NCI-H345 treated with DMSO at 0.1 percent for 48 hours (cell line): ENCODE data around the gene MMAB.
A peak's percentile ranks its signal among the peaks of the same experiment; 100 is the strongest.

Experiments used
- DNase-seq: peaks from one replicate; lab custom pipeline; 2025; ENCODE audit not compliant: unreplicated experiment; lab: John Stamatoyannopoulos, UW

MMAB gene

GRCh38 chr12:109586385-109587296 is 13.3 kb upstream of the MMAB start:
- DNase-seq = peak; percentile 83

DNA sequence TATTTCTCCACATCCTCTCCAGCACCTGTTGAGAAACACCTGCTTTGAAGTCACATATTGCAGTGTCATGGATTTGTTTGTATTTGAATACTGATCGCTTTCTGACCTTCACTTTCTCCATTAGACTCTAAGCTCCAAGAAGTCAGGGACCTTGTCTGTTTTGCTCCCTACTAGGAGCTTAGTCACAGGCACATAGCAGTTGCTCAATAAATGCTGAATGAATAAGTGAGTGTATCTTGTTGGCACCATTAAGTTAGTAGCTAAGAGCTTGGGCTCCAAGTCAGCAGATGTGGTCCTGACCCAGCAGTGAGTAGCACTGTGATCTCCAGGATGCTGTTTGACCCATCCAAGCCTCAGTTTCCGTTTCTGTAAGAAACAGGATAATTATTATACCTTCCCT is 10.4 kb upstream of the MMAB start:
- DNase-seq = no peak

- no peak for DNase-seq
These were observed 9.3 kb upstream of the MMAB start for GRCh38 chr12:109582636-109583035.

- DNase-seq = no peak
These were observed 8.6 kb upstream of the MMAB start for GRCh38 chr12:109581856-109582255.

DNA sequence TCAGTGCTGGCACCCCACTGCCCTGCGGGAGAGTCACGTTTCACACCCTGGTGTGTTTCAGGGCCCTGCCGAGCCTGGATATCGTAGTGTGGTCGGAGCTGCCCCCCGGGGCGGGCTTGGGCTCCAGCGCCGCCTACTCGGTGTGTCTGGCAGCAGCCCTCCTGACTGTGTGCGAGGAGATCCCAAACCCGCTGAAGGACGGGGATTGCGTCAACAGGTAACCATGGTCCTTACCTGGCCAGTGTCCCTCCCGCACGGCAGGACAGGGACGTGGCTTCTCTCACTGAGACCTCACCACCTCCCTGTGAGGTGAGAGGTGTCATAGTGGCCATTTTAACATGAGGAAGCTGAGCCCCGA is 8.0 kb upstream of the MMAB start:
- DNase-seq = no peak

GRCh38 chr12:109580684-109581333 is 7.5 kb upstream of the MMAB start:
- DNase-seq = no peak

DNA sequence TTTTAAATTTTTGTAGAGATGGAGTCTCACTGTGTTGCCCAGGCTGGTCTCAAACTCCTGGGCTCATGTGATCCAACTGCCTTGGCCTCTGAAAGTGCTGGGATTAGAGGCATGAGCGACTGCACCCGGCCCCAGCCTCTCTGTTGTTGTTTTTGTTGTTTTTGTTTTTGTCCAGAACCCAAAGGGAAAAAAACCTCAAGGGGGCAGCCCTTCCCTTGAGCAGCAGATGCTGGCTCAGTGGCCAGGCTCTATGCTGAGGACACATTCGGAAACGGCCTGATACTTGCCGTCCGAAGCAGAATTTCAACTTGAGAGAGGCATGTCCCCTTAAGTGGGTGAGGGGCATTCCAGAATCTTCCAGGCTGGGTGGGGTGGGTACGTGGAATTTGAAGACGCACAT is 7.0 kb upstream of the MMAB start:
- no peak for DNase-seq

- DNase-seq = no peak
These were observed 6.3 kb upstream of the MMAB start for GRCh38 chr12:109579639-109580038.

DNA sequence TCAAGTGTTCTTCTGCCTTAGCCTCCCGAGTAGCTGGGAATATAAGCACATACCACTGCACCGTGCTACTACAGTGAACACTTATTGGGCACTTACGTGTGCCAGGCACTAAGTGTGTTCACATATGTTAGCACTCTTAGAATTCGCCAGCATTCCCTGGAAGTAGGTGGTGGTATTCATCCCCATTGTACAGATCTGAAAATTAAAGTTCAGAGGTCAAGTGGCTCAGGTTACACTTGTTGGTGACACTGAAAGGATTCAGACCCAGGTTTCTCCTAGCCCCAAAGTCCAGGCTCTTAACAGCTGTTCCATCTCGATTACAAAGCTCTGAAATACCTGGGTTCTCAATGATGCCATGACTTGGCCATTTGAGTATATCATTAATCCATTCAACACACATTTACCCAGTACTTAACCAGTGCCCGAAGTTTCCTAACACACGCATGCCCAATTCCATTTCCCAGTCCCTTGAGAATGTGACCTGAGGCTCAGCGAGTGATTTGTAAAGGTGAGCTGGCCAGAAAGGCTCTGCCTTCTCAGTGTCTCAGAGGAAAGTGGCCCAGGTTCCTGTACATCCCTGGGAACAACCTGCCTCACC is 5.1 kb upstream of the MMAB start:
- DNase-seq = no peak

GRCh38 chr12:109577311-109577710 is 4.0 kb upstream of the MMAB start:
- DNase-seq = no peak

GRCh38 chr12:109575683-109576082 is 2.4 kb upstream of the MMAB start:
- DNase-seq = no peak

DNA sequence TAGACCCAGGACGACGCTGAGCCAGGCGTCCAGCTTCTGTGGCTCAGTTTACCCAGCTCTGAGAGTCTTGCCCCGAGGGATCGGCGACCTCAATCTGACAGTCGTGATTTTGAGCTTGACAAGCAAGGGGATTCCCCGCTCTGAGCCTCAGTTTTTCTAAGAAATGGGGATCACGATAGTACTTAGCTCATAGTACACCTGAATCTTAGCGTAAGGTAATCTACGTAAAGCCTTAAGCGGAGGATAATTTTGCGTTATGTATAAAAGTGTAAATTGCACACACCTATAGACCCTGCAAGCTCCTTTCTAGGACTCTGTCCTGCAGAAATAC is 575 bp upstream of the MMAB start:
- DNase-seq = no peak

DNA sequence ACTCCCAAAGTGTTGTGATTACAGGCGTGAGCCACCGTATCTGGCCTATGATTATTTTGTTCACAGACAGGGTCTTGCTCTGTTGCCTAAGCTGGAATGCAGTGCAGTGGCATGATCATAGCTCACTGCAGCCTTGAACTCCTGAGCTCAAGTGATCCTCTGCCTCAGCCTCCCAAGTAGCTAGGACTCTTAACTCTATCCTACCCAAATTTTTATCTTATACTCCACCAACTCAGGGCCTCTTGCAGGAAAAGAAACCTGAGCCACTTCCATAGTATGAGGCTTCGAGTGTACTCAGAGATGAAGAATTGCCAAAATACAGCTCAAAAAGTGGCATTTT is 828 bp downstream of the MMAB start:
- DNase-seq = no peak

DNA sequence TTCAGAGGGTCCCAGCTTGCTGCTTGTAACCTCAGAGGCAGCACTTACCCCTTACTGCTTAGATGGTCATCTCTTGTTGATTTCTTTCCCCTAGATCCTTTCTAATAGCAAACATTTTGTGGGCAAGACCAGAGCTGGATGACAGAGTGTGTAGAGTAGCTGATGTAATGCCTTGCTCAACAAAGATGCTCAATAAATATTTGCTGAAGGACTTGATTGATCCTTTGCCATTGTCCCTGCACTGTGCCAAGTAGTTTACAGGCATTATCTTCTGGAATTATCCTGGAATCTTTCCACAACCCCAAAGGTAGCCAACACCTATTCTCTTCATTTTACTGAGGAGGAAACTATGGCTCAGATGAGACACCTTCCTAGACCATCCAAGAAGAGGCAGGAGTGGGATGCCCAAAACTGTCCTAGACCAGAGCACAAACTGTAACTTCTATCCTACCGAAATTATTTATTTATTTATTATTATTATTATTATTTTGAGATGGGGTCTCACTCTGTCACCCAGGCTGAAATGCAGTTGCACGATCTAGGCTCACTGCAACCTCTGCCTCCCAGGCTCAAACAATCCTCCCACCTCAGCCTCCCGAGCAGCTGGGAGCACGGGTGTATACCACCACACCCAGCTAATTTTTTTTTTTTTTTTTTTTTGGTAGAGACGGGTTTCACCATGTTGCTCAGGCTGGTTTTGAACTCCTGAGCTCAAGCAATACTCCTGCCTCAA is 1.4 kb downstream of the MMAB start:
- no peak for DNase-seq

GRCh38 chr12:109568486-109568885 is 4.8 kb downstream of the MMAB start:
- no peak for DNase-seq

GRCh38 chr12:109567967-109568366 is 5.3 kb downstream of the MMAB start:
- no peak for DNase-seq

DNA sequence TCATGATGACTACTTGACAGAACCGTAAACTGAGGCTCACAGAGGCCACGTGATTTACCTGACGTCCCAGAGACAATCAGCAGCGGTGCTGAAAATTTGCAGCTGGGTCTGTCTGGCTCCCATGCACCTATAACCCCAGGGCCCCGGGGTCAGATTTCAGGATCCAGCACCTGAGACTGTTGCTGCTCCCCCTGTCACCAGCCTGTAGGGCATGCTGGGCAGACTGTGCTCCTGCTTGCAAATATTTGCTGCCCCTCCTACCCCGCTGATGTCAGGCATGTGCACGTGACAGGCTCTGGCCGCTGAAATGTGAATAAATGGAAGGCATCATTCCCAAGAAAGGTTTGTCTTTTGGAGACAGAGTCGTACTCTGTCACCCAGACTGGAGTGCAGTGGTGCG is 6.0 kb downstream of the MMAB start:
- DNase-seq = no peak

DNA sequence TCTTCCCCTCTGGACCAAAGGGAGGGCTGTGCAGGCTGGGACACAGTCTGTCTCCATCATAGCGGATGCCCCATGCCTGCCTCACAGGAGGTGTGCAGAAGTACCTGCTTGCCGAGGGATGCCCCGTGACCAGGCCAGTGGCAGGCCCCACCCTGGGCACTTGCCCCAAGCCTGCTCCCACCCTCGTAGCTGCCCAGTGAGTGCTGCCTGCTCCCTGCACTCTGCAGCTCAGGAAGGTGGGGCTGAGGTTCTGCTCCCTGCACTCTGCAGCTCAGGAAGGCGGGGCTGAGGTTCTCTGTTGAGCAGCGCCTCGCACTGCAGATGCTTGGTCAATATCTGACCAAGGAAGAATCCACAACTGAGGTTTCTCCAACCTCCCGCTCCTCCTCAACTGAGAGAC is 6.9 kb downstream of the MMAB start:
- no peak for DNase-seq

DNA sequence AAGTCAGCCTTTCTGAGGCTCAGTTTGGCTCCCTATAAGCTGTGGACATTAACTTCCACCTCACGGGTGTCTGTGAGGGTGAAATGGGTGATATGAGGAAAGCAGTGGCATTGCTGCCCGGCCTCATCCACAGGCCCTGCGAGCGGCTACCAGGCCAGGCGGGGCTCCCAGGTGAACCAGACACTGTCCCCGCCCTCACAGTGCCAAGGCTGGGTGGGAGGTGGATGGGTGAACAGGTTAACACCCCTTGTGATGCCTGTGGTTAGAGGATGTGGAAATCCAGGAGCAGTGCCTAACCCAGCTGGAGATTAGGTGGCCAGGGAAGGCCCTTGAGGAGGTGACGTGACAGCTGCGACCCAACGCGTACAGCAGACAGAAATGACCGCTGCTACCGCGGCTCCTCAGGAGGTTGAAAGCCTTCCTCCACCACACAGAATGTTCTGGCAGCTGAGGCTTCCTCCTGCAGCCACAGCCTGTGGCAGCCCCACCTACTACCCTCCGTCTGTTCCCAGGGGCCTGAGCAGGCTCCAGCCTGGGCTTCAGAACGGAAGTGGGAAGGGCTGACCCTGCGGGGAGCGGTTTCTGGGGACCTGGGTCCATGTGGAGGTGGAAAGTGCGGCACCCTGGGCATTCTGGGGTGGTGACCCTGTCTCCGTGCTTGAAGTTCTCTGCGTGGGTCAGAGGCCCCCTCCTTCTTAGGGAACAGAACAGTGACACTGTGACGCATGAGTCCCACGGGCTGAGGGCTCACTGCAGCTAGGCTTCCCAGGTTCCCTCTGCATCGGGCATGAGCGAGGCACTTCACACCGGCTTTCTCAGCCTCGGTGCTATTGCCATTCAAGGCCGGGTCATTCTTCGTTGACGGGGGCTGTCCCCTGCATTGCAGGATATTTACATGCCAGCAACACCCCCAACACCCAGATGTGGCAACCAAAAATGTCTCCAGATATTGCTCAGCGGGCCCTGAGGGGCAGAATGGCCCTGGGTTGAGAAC is 9.7 kb downstream of the MMAB start:
- DNase-seq = no peak

DNA sequence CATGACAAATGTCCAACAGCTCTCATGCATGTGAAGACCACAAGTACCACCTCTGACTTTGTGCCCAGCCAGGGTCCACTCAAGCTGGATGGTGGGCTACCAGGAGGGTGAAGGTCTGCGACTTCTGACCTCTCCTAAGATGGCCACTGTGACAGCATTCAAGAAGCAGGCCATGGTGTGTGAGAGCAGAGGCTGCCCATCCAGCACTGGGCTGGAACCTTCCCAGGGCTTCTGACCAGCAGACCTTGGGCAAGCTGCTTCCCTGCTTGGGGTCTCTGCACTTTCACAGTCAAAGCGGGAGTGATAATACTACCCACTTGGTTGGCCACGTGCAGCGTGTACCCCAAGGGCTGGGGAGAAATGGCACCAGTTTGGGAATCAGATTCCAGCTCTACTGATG is 10.4 kb downstream of the MMAB start:
- no peak for DNase-seq

DNA sequence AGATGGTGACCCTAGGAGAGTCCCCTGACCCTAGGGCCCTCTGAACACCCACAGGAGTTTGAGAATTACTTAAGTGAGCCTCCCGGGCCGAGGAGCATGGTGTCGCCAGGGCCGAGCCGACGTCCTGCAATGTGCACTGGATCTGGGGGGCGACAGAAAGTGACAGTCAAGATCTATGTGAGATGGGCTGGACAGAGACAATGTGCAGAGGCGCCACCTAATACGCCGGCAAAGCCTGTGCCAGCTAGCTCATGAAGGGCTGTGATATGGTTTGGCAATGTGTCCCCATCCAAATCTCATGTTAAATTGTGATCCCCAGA is 11.6 kb downstream of the MMAB start:
- DNase-seq = no peak
